Measurements from ENCODE around the gene CTAGE6. TPM values are rescaled to one million over a fixed set of nuclear protein-coding genes. Genes with fewer than 3 reads are reported as not detected.
"Not testable (repeated sequence)": the region's sequence is repeated elsewhere in the genome, so short reads cannot be mapped to it uniquely, and the experiment has no call there.

CTAGE6 gene
- total and polyA plus RNA-seq, 5 donors: 0.09 TPM; not detected in 4

DNA sequence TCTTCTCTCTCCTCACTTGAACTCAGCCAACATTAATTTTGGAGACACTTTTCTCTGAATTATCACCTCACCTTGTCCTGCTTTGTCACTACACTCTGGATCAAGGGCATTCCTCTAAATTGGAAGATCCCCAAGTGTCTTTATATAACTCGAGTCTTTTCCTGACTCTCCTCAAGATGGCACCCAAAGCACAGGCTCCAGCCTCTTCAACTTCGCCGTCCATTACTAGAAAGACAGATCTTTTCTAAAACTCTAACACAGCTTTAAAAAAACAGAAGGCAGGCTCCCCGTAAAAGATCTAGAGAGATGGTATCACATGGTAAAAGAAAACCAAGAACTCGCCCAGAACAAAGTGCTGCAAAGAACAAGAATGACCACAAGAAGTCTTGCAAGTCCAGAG, 8.2 kb upstream of the CTAGE6 start:
- H3K4me3 ChIP-seq (ENCODE audit: low read length); H3K9me3 ChIP-seq (ENCODE audit: control insufficient read depth, low read length); H3K4me1 ChIP-seq (ENCODE audit: control insufficient read depth, insufficient read depth, low read length); H3K27me3 ChIP-seq (ENCODE audit: control insufficient read depth, insufficient read depth); H3K27ac ChIP-seq (ENCODE audit: low read length); DNase-seq; intact Hi-C loops (cut with DNase I): not testable (repeated sequence)
- 4% methylated on average over 1 of the region's 5 CpGs for WGBS
- ATAC-seq: peak; percentile 88 to 90

DNA sequence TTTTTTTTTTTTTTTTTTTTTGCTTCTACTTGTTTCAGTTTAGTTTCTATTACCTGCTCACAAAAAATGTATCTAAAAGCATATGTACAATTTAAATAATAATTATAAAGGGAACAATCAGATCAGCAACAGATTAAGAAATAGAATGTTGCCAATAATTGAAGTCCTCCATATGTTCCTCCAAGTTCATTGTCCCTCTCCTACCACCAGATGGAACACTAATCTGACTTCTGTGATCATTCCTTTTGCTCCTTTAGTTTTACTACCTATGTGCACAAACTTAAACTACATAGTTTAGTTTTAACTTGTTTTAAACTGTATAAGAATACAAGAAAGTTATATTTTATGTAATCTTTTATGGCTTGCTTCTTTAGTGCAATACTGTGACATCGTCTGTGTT, 5.6 kb upstream of the CTAGE6 start:
- ATAC-seq; intact Hi-C loops (cut with DNase I); H3K9me3 ChIP-seq (ENCODE audit: control insufficient read depth, low read length); H3K27me3 ChIP-seq (ENCODE audit: control insufficient read depth, insufficient read depth); H3K27ac ChIP-seq (ENCODE audit: low read length); DNase-seq; H3K4me3 ChIP-seq (ENCODE audit: low read length); H3K4me1 ChIP-seq (ENCODE audit: control insufficient read depth, insufficient read depth, low read length): not testable (repeated sequence)
- WGBS: no CpG with 5 or more reads among the region's 1 CpG

DNA sequence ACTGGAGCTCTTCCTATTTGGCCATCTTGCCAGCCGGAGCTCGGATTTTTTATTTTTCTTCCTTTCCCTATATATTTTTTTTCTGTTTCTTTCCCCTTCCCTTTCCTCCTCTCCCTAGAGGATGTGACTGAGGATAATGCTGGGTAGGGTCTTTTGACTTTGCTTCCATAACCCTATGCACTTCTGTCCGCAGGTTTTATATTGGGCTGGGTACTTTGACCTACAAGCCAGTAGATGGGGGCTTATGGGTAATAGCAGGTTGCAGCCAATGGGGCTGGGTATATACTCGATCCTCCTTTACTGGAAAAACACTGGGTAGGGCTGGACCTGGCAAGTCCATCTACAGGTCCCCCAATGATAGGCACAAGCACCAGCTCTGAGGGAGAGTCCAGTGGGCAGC, 12.2 kb downstream of the CTAGE6 start:
- H3K27ac ChIP-seq (ENCODE audit: low read length); H3K9me3 ChIP-seq (ENCODE audit: control insufficient read depth, low read length); DNase-seq; H3K27me3 ChIP-seq (ENCODE audit: control insufficient read depth, insufficient read depth); intact Hi-C loops (cut with DNase I); H3K4me3 ChIP-seq (ENCODE audit: low read length); H3K4me1 ChIP-seq (ENCODE audit: control insufficient read depth, insufficient read depth, low read length): not testable (repeated sequence)
- peak; percentile 20 to 24 for ATAC-seq
- 99% methylated on average over 2 of the region's 4 CpGs for WGBS

DNA sequence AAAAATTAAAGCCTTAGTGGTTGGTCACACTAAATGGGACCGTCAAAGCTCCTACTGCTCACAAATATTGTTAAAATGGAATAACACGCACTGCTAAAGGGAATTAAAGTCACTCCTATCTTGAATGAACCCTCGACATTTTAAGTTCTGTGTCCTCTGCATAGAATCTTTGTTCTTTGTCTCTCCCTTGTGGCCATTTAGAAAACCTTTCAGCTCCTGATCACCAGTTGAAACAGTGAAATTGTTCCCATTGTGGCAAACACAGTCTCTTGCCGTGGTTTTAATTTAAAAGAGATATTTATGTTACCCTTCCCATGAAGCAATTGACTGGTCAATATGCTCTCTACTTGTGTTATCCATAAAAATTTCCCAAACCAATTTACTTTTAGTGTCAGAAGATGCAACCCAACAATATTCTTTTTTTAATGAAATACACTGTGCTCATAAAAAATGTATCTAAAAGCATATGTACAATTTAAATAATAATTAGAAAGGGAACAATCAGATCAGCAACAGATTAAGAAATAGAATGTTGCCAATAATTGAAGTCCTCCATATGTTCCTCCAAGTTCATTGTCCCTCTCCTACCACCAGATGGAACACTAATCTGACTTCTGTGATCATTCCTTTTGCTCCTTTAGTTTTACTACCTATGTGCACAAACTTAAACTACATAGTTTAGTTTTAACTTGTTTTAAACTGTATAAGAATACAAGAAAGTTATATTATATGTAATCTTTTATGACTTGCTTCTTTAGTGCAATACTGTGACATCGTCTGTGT, 20.3 kb downstream of the CTAGE6 start:
- H3K4me3 ChIP-seq (ENCODE audit: low read length); H3K4me1 ChIP-seq (ENCODE audit: control insufficient read depth, insufficient read depth, low read length); H3K27ac ChIP-seq (ENCODE audit: low read length); intact Hi-C loops (cut with DNase I); DNase-seq; H3K27me3 ChIP-seq (ENCODE audit: control insufficient read depth, insufficient read depth); H3K9me3 ChIP-seq (ENCODE audit: control insufficient read depth, low read length): not testable (repeated sequence)
- WGBS: 18% methylated on average over 5 of the region's 5 CpGs
- ATAC-seq: peak; percentile 60 to 70

DNA sequence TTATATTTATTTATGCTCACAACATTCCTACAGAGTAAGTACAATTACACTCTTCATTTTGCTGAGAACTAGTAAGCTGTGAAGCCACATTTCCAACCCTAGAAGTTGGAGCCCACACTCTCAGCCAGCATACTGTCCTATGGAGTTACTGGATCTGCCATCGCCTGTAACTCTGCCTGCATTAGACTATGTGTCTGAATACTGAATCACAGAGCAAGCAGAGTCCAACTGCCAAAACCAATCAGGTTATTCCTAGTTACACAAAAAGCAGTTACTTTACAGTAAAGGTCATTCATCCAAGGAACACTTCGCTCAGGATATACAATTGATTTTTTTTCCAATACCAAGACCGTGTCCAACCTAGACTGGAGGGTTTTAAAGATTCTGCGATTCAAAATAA, 21.5 kb downstream of the CTAGE6 start:
- Histone ChIP-seq H3K9me3 (ENCODE audit: control insufficient read depth, low read length) (no peaks in the 10 kb centered on the region), H3K4me1 (ENCODE audit: control insufficient read depth, insufficient read depth, low read length) (no peaks in the 10 kb centered on the region), H3K27me3 (ENCODE audit: control insufficient read depth, insufficient read depth) (no peaks in the 10 kb centered on the region), H3K4me3 (ENCODE audit: low read length) (no peak overlapping the region), H3K27ac (ENCODE audit: low read length) (no peak overlapping the region)
- WGBS: 96% methylated on average over 4 of the region's 4 CpGs
- no peak for ATAC-seq
- intact Hi-C loops (cut with DNase I): no loop called here
- DNase-seq: no peak

DNA sequence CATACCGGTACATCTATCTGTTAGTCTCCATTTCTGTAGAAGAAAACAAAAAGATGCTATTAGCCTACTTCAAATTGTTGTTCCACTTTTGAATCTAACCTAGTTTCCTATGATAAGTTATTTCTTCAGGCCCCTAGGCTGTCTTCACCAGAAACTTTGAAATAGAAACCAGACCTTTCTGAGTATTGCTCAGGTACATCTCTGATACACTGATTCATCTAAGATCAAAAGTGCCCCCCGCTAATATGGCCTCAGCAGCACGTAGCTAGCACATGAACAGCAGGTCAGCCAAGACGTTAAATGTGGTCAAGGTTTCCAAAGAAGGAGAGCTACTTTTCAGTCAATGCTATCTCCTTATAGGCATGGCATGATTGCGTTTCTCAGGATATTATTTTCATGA, 23.6 kb downstream of the CTAGE6 start:
- ATAC-seq (no peak), DNase-seq (peak in 1 of 3 donors; percentile 9)
- Histone ChIP-seq H3K9me3 (ENCODE audit: control insufficient read depth, low read length) (no peaks in the 10 kb centered on the region), H3K4me3 (ENCODE audit: low read length) (no peak overlapping the region), H3K27me3 (ENCODE audit: control insufficient read depth, insufficient read depth) (no peaks in the 10 kb centered on the region), H3K27ac (ENCODE audit: low read length) (no peak overlapping the region), H3K4me1 (ENCODE audit: control insufficient read depth, insufficient read depth, low read length) (no peaks in the 10 kb centered on the region)
- intact Hi-C loops (cut with DNase I): no loop called here
- WGBS: 94% methylated on average over 5 of the region's 5 CpGs

DNA sequence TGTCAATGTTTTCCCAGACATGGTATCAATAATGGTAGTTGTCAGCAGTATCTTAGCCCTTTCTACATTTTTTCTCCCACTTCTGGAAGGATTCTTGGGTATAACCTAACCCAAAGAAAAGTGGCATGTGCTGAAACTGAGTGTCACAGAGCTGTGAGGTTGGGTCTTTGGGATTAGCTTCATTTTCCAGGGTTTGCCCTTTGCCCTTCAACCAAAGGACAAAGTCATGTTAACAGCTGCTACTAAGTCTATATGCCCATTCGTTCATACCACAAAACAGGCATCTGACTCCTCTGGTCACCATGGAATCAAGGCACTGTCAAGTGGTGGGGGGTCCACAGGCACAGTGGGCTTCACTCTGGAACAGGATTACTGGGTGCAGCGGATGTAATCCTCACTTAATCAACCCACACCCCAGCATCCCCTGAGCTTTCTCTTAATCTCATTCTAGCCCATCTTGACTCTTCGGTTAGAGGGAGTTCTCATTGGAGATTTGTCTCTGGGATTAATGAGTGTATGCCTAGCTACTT, 29.1 kb downstream of the CTAGE6 start:
- intact Hi-C loops (cut with DNase I): no loop called here
- Histone ChIP-seq H3K27ac (ENCODE audit: low read length) (no peak overlapping the region), H3K9me3 (ENCODE audit: control insufficient read depth, low read length) (no peaks in the 10 kb centered on the region), H3K4me1 (ENCODE audit: control insufficient read depth, insufficient read depth, low read length) (no peaks in the 10 kb centered on the region), H3K4me3 (ENCODE audit: low read length) (no peak overlapping the region), H3K27me3 (ENCODE audit: control insufficient read depth, insufficient read depth) (no peaks in the 10 kb centered on the region)
- no peak for ATAC-seq
- 92% methylated on average over 3 of the region's 3 CpGs for WGBS
- DNase-seq: no peak

DNA sequence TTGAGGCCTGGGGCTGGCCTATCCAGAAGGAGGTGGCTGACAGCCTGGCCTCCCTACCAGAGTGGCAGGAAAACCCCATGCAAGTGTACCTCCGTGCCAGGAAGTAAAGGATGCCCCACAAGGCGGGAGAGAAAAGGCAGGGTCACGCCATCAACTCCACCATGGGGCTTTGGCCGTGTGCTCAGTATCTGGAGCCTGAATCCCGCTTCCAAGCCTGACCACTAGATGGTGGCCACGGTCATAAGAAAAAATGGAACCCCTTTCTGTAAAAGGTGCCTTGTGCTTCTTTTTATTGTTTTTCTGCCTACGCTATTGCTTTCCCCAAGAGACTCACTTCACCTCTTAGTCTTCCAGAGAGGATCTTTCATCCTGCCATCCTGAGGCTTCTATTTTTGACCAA, 29.9 kb downstream of the CTAGE6 start:
- H3K27ac ChIP-seq (ENCODE audit: low read length); H3K9me3 ChIP-seq (ENCODE audit: control insufficient read depth, low read length); H3K4me1 ChIP-seq (ENCODE audit: control insufficient read depth, insufficient read depth, low read length); H3K4me3 ChIP-seq (ENCODE audit: low read length); intact Hi-C loops (cut with DNase I); H3K27me3 ChIP-seq (ENCODE audit: control insufficient read depth, insufficient read depth); DNase-seq: not testable (repeated sequence)
- no CpG with 5 or more reads among the region's 7 CpGs for WGBS
- peak in 1 of 2 donors; percentile 59 for ATAC-seq

DNA sequence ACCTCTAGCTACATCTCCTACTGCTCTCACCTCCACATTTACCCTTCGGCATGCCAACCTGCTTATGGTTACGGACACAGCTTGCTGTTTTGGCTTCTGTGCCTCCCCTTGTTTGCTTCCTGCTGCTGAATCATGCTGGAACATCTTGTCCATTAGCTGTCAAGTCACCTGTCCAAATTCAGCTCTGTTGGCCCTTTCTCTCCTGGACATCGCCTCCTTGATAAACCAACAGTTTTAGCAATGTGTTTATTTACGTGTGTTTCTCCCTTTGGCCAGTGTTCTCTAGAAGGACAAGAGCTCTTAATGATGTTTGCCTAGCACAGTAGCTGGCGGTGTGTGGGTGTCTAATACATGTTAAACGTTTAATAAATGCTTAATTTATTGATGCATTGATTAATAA, 31.4 kb downstream of the CTAGE6 start:
- H3K4me1 ChIP-seq (ENCODE audit: control insufficient read depth, insufficient read depth, low read length); DNase-seq; ATAC-seq; H3K27ac ChIP-seq (ENCODE audit: low read length); H3K27me3 ChIP-seq (ENCODE audit: control insufficient read depth, insufficient read depth); H3K4me3 ChIP-seq (ENCODE audit: low read length); intact Hi-C loops (cut with DNase I); H3K9me3 ChIP-seq (ENCODE audit: control insufficient read depth, low read length): not testable (repeated sequence)
- no CpG with 5 or more reads among the region's 6 CpGs for WGBS

DNA sequence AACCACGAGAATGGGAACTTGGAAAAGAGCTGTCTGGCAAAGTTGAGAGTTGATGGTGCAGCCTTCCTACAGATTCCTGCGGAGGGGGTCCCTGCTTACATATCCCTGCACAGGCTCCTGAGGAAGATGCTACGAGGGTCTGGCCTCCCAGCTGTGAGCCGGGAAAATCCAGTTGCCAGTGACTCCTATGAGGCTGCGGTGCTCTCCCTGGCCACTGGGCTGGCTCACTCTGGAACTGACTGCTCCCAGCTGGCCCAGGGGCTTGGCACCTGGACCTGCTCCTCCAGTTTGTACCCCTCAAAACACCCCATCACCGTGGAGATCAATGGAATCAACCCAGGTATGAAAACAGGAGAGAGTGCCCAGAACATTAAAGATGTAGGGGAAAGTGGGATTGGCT, 37.2 kb downstream of the CTAGE6 start:
- H3K27ac ChIP-seq (ENCODE audit: low read length); H3K4me1 ChIP-seq (ENCODE audit: control insufficient read depth, insufficient read depth, low read length); H3K27me3 ChIP-seq (ENCODE audit: control insufficient read depth, insufficient read depth); intact Hi-C loops (cut with DNase I); H3K4me3 ChIP-seq (ENCODE audit: low read length); DNase-seq; ATAC-seq; H3K9me3 ChIP-seq (ENCODE audit: control insufficient read depth, low read length): not testable (repeated sequence)
- WGBS: no CpG with 5 or more reads among the region's 6 CpGs

DNA sequence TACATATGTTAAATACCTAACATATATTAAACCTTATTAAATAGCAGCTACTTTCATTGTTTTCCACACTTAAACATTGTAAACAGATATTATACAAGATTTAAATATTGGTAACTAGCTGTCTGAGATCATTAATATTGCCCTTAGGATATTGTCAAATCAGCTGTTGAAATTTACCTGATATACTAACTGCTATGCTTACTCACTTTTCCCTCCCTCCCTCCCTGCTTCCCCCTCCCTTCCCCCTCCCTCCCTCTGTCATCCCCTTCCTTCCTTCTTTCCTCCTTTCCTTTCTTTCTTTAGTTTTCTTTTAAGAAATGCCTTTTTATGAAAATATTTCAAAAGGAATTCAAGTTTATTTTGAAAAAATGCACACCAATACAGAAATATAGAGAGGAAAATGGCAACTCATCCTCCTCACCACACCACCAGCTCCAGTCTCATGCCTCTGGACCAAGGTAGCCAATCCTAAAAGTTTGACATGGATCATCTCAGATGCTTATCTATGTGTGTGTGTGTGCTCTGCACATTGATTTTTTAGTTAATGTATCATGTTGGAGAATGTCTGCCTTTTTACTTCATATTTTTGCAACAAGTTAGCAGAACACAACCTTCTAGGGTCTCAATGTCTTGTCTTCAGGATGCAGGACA, 41.8 kb downstream of the CTAGE6 start:
- H3K27ac ChIP-seq (ENCODE audit: low read length); intact Hi-C loops (cut with DNase I); H3K4me3 ChIP-seq (ENCODE audit: low read length); H3K27me3 ChIP-seq (ENCODE audit: control insufficient read depth, insufficient read depth); DNase-seq; ATAC-seq; H3K9me3 ChIP-seq (ENCODE audit: control insufficient read depth, low read length); H3K4me1 ChIP-seq (ENCODE audit: control insufficient read depth, insufficient read depth, low read length): not testable (repeated sequence)
